Ishikawa (cell line): ENCODE measurements around the gene LPAR5.

ENCODE experiments used
- EP300 ChIP-seq: IDR thresholded peaks from 2 replicates; pipeline ENCODE4 v1.6.1; 2012; ENCODE audit warnings: borderline replicate concordance
- FOXM1 ChIP-seq: IDR thresholded peaks from 2 replicates; pipeline ENCODE4 v1.6.1; 2012; ENCODE audit warnings: low read depth, borderline replicate concordance
- NFIC ChIP-seq: IDR thresholded peaks from 2 replicates; pipeline ENCODE4 v1.6.1; 2012
- RAD21 ChIP-seq: IDR thresholded peaks from 2 replicates; pipeline ENCODE4 v1.6.1; 2012; ENCODE audit warnings: low read depth

DNA sequence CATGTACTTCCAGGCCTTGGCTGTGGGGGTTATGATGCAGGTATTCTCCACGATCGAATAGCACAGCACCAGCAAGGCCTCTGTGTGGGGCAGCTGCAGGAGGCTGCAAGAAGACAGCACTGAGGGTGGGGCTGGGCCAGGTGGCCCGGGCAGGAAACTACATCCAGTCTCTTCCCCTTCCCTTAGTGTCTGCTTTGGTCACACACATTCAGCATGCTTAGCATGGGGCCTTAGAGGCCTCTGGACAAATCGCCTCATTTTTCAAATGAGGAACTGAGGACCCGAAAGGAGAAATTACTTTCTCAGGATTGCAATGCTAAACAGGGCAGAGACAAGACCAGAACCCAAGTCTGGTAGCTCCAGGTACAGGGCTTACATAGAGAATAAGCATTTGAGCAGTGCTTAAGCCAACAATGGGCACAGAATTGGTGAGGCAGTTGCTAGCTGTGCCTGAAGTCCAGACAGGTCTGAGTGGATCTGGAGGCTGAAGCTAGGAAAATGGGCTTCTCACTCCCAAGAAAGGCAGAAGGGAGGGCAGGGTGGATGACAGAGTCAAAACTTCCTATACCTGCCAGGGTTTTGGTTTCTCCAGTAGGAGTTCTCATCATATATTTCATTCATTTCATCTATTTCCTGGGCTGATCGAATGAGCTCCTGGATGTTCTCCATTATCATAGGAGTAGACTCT lies 8.0 kb upstream of the LPAR5 start:
- TF ChIP-seq FOXM1 (no peak), RAD21 (no peak), NFIC (no peak), EP300 (no peak)
